HG03378 (cell line): Measurements from ENCODE around the gene AXIN2.
"Not testable (repeated sequence)": the region's sequence is repeated elsewhere in the genome, so short reads cannot be mapped to it uniquely, and the experiment has no call there.

Experiments used
- ATAC-seq: cut with Tn5 transposase; IDR thresholded peaks from one replicate; pipeline ENCODE4 v1.9.1; 2021; ENCODE audit warnings: mild to moderate bottlenecking, moderate library complexity; ENCODE audit not compliant: unreplicated experiment

The AXIN2 gene

DNA sequence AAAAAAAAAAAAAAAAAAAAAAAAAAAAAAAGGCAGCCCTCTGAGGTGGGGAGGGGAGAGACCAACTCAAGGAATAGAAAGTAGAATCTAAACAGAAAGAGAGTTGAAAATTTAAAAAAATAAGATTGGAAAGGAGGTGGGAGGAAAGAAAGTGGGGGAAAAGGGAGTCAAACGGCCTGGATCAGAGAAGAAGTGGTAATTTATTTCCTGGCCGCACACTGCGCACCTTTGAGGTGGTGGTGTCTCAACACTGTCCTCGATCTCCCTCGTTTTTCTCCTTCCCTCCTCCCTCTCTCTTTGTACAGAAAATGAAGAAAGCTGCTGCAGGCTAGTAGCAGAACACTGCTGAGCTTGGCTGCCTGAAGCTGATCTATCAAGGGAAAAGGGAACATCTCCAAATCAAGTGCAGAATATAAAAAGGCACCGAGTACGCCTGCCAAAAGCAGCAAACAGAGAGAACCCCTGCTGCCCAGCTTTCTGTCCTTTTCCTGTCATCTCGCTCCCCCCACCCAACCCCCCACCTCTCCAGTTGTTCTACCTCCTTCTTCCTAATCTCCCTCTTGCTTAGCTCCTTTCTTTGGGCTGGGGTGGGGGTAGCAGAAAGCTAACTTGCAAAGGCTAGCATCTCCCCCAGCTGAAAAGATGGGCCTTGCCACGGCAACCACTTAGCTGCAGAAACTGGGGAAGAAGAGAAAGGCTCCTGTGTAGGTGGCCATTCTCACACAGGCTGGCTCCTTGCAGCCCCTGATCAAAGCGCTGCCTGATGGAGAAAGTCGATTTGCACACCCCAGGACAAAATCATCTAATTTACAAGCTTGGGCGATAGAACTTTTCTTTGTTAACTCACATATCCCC, 22.5 kb downstream of the AXIN2 start:
- no peak for ATAC-seq

DNA sequence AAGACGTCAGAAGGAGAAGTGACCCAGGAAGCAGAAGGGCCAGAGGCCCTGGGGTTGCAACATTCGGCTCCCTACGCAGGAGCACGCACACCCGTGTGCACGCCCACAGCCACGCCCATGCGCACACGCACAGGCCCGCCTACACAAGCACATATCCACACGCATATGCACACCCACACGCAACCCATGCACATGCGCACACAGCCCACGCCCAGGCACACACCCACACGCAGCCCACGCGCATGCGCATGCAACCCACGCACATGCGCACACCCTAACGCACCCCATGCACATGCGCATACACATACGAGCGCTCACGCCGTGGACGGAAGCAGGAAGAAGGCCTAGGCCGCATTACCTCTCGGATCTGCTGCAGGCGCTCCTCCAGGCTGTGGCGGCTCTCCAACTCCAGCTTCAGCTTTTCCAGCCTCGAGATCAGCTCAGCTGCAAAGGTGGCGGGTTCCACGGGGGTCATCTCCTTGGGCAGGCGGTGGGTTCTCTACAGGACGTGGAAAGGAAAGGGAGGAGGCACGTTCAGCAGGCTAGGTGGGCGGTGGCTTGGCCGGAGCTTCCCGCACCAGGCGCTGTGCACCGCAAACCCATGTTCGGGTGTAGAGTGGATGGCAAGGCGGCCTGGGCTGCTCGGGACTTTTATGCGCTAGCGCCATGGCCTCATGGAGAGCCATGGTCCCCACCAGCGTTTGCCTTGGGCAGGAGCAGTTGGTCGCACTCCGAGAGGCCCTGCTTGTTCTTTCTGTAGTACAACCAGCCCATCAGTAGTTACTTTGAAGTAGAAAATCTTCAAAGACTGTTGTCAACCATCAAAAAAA, 23.4 kb downstream of the AXIN2 start:
- no peak for ATAC-seq

DNA sequence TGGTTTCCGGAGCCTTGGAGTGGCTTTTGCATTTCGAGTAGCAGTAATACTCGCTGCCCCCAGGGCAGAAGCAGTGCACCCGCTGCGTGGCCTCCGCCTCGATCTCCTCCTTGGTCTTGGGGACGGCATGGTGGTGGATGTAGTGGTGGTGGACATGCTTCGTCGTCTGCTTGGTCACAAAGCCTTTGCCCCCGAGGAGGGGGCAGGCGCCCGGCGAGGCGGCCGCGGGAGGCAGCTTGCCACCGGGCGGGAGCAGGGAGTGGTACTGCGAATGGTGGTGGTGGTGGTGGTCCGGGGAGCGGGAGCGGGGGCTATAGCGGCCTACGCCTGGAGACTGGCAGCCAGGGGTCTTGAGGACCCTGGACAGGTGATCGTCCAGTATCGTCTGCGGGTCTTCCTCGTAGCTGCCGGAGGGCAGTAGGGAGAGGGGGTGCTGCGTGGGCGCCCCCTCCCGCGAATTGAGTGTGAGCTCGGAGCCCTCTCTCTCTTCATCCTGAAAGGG, 24.1 kb downstream of the AXIN2 start:
- no peak for ATAC-seq

DNA sequence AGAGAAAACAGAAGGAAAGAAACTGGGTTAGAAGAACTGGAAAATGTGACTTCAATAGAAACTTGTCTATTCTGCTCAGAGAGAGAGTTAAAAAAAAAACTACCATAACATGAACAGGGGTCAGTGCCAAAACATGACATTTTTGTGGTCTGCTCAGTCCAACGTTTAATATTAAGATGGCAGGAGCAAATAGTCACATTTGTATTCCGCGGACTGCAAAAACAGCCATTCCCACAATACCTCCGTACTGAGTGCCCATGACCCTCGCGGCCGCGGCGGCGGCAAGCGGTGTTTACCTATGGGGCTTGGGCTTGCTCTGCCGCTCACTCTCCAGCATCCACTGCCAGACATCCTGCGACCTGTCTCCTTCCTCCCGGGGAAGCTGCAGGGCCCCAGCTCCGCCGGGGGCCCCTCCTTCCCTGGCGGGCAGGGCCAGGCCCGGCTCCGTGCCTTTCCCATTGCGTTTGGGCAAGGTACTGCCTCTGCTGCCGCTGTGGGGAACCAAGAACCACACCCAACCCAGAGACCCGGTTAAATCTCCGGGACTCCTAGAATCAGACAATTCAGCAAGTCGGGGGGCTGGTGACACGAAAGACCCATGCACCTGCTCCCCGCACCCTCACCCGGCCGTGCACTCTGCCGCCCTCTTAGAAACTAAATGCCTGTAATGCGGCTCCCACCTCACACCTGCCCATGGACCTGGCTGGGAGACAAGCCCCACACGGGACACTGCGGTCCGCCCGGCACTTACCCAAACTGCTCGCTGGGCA, 24.7 kb downstream of the AXIN2 start:
- no peak for ATAC-seq

DNA sequence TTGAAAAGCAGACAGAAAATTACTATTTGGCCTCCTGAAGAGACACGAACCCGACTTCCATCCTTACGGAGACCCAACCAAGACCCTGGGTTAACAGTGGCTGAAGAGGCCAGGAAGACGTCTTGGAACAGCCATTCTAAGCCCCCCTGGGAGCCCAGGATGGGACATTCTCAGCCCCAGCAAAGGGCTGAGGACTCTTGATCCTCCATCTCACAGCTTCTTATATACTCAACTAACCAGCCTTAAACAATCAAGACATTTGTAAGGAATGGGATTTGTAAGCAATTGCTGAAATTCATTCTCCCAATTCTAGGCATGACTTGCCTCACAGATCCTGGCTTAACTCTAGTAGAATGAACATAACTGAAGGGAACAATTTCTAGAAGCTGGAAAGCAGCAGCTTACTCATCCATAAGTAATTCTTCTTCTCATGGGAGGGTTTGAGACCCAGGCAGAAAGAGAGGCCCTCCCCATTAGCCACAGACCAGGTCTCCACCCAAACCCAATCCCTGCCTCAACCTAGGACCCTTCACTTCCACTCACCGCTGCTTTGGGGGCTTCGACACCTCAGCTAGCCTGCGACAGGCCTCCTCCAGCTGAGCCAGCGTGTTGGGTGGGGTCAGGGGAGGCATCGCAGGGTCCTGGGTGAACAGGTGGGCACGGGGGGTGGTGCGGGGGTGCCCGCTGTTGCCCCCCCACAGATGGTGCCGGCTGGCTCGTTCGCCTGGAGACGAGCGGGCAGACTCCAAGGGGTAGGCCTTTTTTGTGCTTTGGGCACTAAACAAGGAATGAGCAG, 25.5 kb downstream of the AXIN2 start:
- no peak for ATAC-seq

DNA sequence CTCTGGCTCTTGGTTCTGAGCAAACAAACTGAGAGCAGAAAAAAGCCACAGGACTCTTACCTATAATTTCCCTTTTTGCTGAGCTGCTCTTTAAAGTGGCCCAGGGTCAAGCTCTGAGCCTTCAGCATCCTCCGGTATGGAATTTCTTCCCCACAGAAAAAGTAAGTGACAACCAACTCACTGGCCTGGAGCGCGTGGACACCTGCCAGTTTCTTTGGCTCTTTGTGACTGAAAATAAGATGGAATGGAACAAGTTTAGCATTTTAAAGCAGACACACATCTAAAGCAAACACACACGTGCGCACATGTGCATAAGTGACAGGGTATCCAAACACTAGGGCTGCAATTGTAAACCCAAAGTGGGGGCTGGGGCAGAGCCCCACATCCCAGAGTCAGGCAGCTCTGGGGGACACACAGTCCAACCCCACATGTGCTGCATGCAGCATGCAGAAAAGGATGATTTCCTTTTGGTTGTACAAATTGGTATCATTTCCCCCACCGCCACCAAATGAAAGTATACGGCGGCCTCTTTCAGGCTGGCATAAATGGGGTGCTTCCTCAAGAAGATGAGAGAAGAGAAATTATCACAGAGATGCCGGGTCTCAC, 27.5 kb downstream of the AXIN2 start:
- ATAC-seq, result no peak

DNA sequence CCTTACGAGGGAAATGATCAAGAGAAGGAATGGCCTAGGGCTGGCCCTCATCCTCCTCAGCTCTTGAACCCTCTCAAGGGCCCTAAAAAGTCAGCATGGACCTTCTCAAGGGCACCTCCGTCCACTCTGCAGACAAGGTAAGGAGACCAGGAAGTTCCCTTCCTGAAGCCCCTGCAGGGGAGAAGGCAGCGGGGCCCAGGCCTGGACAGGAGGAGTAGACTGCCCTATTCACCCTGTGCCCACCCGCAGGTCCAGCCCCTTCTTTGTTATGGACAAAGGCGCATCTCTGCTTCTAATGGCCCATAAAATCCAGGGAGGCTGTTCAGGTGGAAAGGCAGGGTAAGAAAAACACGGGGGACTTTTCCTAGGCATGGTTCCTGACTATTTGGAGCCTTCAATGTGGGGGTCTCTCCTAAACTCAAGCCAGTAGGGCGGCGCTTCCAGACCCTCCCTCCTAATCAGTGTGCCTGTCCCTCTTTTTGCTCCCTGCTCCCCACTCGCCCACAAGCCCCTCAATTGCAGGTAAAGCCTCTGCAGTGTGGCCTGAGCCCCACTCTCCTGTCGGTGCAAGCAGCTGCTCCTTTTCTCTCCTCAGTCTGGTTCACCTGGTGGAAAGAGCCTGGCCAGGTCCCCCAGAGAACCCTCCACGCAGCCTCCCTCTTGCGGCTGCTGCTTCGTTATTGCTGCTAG, 28.2 kb downstream of the AXIN2 start:
- no peak for ATAC-seq

DNA sequence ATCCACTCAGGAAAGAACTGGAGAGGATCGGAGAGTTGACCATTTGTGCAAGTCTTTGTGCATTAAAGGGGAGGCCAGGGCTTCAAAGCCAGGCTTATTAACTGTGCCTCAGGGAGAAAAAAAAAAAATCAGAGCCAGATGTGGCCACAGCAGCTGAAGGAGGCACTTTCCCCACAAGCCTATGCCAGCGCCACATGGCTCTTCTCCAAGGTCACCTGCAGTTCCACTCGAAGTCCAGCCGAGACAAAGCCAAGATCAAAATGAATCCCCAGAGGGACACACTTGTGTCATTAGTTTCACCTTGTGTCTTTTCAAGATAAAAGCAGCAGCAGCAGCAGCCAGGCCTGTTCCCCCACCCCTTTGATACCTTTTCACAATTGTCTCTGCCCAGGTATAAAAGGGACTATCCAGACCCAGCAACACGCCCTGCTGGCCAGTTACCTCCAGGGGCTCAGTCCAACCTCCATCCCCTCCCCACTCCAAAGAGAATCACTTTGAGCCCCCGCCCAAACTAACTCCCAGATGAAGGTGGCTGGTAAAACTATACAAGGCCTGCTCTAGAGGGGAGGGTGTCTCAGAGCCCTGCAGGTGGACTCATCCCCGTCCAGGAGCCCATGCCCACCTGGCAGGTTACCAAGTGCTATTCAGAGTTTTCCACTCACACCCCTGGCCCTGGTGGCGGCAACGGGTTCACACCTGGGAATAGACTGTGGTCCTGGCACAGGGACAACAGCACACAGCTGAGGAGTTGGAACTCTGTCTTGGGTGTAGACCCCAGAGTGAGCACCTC, 29.2 kb downstream of the AXIN2 start:
- no peak for ATAC-seq

DNA sequence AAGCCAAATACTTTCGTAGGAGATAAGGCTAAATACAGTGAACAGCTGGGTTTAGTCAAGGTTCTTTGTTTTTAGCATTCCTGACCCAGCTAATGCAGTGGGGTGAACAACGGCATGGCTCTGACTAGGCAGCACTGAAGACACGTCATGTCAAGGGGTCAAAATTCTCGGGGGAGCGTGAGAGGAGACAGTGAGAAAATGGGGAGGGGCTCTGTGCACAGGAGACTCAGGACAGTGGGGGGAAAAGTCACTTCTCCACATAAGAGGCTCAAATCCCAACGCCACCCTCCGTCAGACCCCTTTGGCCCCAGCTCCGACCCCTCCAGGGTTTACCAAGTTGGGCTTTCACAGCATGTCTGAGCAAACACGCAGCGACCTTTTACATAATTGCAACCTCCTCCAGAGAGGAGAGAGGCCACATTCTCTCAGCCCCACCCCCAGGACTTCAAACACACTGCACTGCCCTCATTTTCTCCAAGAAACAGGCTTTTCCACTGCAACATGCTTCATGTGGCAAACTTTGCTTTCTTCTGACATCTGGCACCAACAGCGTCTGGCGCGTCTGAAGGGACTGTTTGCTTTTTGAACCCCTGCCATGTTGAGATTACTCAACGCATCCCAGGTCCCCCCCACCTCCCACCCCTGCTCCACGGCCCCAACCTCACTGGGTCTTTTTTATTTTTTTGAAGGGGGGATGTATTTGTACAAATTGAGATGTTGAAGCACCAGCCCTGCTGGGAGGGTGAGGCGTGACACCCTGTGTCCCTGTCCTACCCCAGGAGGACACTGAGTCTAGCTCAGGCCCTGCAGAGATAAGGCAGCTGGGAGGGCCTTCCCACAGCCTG, 30.0 kb downstream of the AXIN2 start:
- ATAC-seq, result no peak

DNA sequence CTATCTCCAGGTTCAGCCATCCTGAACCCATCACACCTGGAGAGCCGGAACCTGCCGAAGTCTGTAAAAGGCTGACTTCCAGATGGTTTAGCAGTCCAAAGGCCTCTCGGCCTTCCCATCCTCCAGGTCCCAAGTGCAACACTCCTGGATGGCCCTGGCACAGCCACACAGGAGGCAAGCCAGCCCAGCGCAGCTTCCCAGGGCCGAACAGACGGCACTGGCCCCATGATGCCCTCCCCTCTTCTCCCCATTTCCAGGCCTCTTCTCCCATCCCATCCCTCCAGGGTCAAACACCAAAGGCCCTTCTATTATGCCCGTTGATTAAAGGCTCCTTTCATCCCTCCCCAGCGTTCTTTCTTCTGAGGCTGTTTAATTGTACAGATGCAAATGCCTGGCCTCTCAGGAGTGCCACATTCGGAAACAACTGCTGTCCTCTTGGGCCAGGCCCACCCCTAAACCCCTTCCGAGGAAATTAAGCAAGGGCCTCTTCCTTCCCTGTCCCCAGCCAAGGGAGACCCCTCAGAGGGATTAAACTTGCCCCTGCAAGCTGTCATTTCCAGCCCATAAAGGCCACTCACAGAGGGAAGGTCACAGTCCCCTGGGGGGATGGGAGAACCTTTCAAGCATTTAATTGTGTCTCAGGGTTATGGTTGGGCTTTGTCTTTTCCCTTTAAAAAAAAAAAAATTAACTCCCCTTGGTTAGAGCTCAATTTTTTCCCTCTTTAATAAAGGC, 30.8 kb downstream of the AXIN2 start:
- ATAC-seq, result no peak

DNA sequence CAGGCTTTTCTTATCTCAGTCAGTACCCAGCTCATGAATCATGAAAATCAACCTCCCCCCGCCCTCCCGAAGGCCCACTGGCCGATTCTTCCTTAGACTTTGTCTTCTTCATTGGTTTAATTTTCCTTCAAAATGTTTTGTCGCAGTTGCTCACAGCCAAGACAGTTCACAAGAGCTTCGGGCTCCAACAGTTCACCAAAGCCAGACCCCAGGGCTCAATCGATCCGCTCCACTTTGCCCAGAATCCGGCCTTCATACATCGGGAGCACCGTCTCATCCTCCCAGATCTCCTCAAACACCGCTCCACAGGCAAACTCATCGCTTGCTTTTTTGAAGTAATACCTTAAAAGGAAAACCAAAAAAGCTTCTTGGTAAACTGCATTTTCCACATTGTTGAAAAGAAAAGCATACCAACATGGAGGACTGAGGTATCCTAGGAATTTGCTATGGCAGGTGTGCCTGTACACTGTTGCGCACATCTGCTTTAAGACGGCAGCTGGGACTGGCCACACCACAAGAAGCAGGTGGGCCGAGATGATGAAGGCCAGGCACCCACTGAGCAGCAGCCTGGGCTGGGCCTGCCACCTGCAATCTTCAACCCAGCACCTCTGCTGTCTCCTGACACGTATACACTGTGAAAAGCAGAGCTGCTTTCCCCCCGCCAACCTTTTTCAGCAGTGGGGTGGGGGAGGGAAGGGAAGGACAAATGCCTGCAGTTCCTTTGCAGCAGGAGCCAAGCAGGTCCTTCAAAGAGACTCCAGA, 31.5 kb downstream of the AXIN2 start:
- no peak for ATAC-seq

DNA sequence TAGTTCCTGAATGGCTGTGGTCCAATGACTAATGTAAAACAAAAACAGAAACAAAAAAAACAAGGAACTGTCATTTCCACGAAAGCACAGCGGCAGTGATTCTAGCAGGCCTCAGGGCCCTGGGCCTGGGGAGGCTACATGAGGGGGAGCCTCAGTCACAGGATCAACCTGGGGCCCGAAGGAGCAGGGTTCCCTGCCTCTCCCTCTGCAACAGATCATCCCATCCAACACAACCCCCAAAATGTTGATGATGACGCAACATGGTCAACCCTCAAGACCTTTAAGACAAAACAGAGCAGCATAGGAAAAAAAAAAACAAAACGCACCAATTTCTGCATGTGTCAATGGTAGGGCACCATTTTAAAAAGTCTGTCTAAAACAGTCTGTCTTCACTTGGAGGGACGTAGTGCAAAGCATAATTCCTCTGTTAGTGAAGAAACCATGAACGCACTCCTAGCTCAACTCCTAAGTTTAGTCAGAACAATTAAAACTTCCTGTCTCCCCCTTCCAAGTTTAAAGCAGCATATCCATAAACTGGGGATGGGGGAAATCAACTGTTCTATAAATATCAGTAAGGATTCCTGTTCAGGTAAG, 32.3 kb downstream of the AXIN2 start:
- no peak for ATAC-seq

DNA sequence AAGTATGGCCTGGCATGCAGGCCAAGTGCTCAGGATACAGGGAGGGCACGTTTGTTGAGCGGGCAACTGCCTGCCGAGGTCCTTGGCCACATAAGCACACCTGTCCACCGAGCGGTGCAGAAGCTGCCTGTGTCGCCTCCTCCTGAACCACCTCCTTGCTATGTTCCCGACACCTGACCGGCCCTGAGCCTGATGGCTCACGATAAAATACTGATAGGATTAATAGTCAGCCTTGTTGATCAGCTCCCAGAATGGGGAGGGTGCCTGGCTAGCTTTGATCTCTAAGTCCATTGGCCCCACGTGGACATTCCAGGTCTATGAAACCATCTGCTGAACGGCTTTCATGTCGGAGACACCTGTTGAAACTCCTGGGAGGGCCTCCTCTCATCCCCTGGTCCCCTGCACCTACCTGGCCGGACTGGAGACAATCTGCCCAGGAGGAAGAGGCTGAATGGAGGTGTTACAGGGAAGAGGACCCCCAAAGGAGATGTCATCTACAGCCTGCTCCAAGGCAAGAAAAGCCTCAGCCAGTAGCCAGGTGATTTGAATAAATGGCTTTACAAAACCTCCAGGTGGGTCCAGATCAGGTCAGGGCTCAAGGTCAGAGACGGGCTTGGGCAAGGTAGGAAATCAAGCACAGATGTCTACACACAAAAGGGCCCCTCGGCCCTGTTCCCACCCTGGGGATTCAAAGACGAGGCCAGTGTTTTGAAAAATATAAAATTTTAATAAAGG, 33.4 kb downstream of the AXIN2 start:
- no peak for ATAC-seq

DNA sequence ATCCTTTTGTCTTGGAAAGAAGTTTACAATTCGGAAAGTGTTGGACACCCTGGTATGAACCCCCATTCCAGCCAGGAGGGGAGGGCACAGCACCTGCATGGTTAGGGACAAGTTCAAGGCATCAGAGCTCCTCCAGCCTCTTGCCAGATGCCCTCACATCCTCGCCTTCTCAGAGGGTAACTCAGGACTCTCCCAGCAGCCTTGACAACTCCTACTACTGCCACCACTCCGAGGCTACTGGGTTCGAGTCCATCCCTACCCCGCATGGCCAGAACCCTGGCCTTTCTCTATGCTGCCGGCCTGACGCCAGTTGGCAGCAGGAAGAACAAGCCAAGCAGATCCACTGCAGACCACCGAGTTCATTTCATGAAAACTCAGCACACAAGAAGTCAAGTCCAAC, 34.1 kb downstream of the AXIN2 start:
- ATAC-seq, result no peak

DNA sequence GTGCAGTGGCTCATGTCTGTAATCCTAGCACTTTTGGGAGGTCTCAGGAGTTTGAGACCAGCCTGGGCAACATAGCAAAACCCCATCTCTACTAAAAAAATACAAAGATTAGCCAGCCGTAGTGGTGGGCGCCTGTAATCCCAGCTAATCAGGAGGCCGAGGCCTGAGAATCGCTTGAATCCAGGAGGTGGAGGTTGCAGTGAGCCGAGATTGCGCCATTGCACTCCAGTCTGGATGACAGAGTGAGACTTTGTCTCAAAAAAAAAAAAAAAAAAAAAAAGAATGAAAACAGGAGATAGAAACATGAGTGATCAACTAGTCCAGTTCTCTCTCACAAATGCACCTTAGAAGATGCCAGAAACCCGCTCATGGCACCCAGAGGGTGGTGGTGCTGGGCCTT, 34.6 kb downstream of the AXIN2 start:
- not testable (repeated sequence) for ATAC-seq
